ENCODE data around the gene SRPRB.
A peak's percentile ranks its signal among the peaks of the same experiment; 100 is the strongest.

SRPRB gene

GRCh38 chr3:133805702-133806475 is at the start of gene SRPRB:
TSS of gene SRPRB (plus strand) at chr3:133805815. CDS start at chr3:133805849, 34 bp downstream.
- H3K36me3 ChIP-seq (replicated peaks; ENCODE audit: low read depth, low read length), result peaks cover 24% of the 10 kb centered on the region
- H3K79me2 ChIP-seq (ENCODE audit: low read length), result peaks cover 25% of the 10 kb centered on the region
- no peak for TF ChIP-seq EZH2phosphoT487 (IDR thresholded peaks at IDR 0.05; ENCODE audit: low read depth)
- no peak for TF ChIP-seq CTCF (IDR thresholded peaks at IDR 0.05; ENCODE audit: low read depth, low read length)
- peak within 1 kb of the TSS; percentile 74 for H3K4me2 ChIP-seq (ENCODE audit: low read length)
- no peaks in the 10 kb centered on the region for H4K20me1 ChIP-seq (ENCODE audit: insufficient read depth, low read length)
- H2AFZ ChIP-seq (ENCODE audit: low read depth, low read length), result peak within 1 kb of the TSS; percentile 99
- H3K27ac ChIP-seq (ENCODE audit: low read length), result peak within 1 kb of the TSS; percentile 43
- peaks cover 7% of the 10 kb centered on the region for H3K4me1 ChIP-seq (ENCODE audit: low read length)
- no peaks in the 10 kb centered on the region for H3K27me3 ChIP-seq (ENCODE audit: low read depth, low read length)
- H3K4me3 ChIP-seq (ENCODE audit: low read length), result peak within 1 kb of the TSS; percentile 90
- no peaks in the 10 kb centered on the region for H3K9me3 ChIP-seq (ENCODE audit: insufficient read depth, low read length)
- H3K9ac ChIP-seq (ENCODE audit: low read length), result peak within 1 kb of the TSS; percentile 82

GRCh38 chr3:133756716-133757694 is 48.6 kb upstream of the SRPRB start:
- Histone ChIP-seq H3K79me2 (ENCODE audit: low read length) (no peaks in the 10 kb centered on the region), H3K4me1 (ENCODE audit: low read length) (no peaks in the 10 kb centered on the region), H3K36me3 (replicated peaks; ENCODE audit: low read depth, low read length) (no peaks in the 10 kb centered on the region), H4K20me1 (ENCODE audit: insufficient read depth, low read length) (no peaks in the 10 kb centered on the region), H3K4me2 (ENCODE audit: low read length) (no peak overlapping the region), H3K27me3 (ENCODE audit: low read depth, low read length) (peaks cover 18% of the 10 kb centered on the region), H3K27ac (ENCODE audit: low read length) (no peak overlapping the region), H3K9ac (ENCODE audit: low read length) (no peak overlapping the region), H2AFZ (ENCODE audit: low read depth, low read length) (no peak overlapping the region), H3K9me3 (ENCODE audit: insufficient read depth, low read length) (no peaks in the 10 kb centered on the region), H3K4me3 (ENCODE audit: low read length) (no peak overlapping the region)
- TF ChIP-seq CTCF (IDR thresholded peaks at IDR 0.05; ENCODE audit: low read depth, low read length) (no peak), EZH2phosphoT487 (IDR thresholded peaks at IDR 0.05; ENCODE audit: low read depth) (no peak)

GRCh38 chr3:133757701-133758567 is 47.7 kb upstream of the SRPRB start:
- Histone ChIP-seq H3K36me3 (replicated peaks; ENCODE audit: low read depth, low read length) (no peaks in the 10 kb centered on the region), H3K9me3 (ENCODE audit: insufficient read depth, low read length) (no peaks in the 10 kb centered on the region), H3K27me3 (ENCODE audit: low read depth, low read length) (peaks cover 25% of the 10 kb centered on the region), H3K4me2 (ENCODE audit: low read length) (no peak overlapping the region), H3K4me3 (ENCODE audit: low read length) (no peak overlapping the region), H2AFZ (ENCODE audit: low read depth, low read length) (no peak overlapping the region), H3K4me1 (ENCODE audit: low read length) (no peaks in the 10 kb centered on the region), H3K27ac (ENCODE audit: low read length) (no peak overlapping the region), H3K9ac (ENCODE audit: low read length) (no peak overlapping the region), H4K20me1 (ENCODE audit: insufficient read depth, low read length) (no peaks in the 10 kb centered on the region), H3K79me2 (ENCODE audit: low read length) (no peaks in the 10 kb centered on the region)
- TF ChIP-seq CTCF (IDR thresholded peaks at IDR 0.05; ENCODE audit: low read depth, low read length) (no peak), EZH2phosphoT487 (IDR thresholded peaks at IDR 0.05; ENCODE audit: low read depth) (no peak)

Measured in OCI-LY3 (cell line).